H1 (cell line): ENCODE measurements around the gene NPY1R.

ENCODE experiments used
- CBX5 ChIP-seq: fragments of 300-800, 300-1000 bp; sonication (generic); IDR thresholded peaks from 2 replicates; pipeline ENCODE4 v1.7.1; 2016; ENCODE audit warnings: antibody characterized with exemption, low read length, low read depth
- CTCF ChIP-seq, 3 experiments: IDR thresholded peaks; 1 replicate in 2 of 3; 2 replicates in 1 of 3; pipeline versions ENCODE4 v1.5.1 to v1.6.1; 2011; ENCODE audit warnings: low read length in 3 of 3, mild to moderate bottlenecking in 3 of 3, inconsistent platforms in 2 of 3, low read depth in 1 of 3, moderate library complexity in 1 of 3; ENCODE audit not compliant: insufficient read depth in 1 of 3; ENCODE audit errors: control extremely low read depth in 1 of 3
- KDM1A ChIP-seq: fragments of 200-600, 300-600 bp; sonication (generic); IDR thresholded peaks from 2 replicates; pipeline ENCODE4 v1.7.1; 2016; ENCODE audit warnings: mild to moderate bottlenecking, low read length, borderline replicate concordance
- POLR2A ChIP-seq, 2 experiments: IDR thresholded peaks; 1 replicate in 1 of 2; 2 replicates in 1 of 2; pipeline ENCODE4 v1.6.1; 2011; ENCODE audit warnings: low read depth in 2 of 2, low read length in 2 of 2, mild to moderate bottlenecking in 2 of 2; ENCODE audit errors: control extremely low read depth in 1 of 2
- USF2 ChIP-seq: IDR thresholded peaks from 2 replicates; pipeline ENCODE4 v1.6.1; 2011; ENCODE audit warnings: low read length, improper control_type of control experiment

GRCh38 chr4:163350672-163351071 is 18.3 kb upstream of the NPY1R start:
- no peak for TF ChIP-seq CTCF (IDR thresholded peaks at IDR 0.05; ENCODE audit: control extremely low read depth in 1 of 3, insufficient read depth in 1 of 3, low read depth in 1 of 3, low read length in 3 of 3)
- no peak for TF ChIP-seq KDM1A
- TF ChIP-seq CBX5 = no peak
- no peak for TF ChIP-seq POLR2A (IDR thresholded peaks at IDR 0.05; ENCODE audit: control extremely low read depth in 1 of 2, low read depth in 2 of 2, low read length in 2 of 2)
- no peak for TF ChIP-seq USF2
